ENCODE measurements around the gene EHD1. TPM values are rescaled to one million over a fixed set of nuclear protein-coding genes. Genes with fewer than 3 reads are reported as not detected.
A peak's percentile ranks its signal among the peaks of the same experiment; 100 is the strongest.

EHD1 gene
- total and polyA plus RNA-seq, 5 donors = 20.8 to 35.3 (median 28.0) TPM

DNA sequence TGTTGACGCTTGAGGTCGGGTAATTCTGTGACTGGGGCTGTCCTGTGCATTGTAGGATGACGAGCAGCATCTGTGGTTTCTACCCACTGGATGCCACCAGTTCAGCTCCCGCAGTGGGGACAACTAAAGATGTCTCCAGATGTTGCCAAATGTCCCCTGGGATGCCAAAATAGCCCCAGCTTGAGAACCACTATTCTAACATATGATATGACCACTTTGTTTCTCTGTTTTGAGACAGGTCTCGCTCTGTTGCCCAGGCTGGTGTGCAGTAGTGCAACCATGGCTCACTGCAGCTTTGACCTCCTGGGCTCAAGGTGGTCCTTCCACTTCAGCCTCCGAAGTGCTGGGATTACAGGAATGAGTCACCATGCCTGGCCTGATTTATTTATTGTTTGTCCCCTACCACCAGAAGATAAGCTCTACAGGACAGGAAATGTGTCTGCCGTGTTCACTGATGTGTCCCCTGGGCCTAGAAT, 63.7 kb downstream of the EHD1 start:
- Histone ChIP-seq H3K27ac (ENCODE audit: low read length) (no peak overlapping the region), H3K27me3 (ENCODE audit: control insufficient read depth, insufficient read depth) (no peaks in the 10 kb centered on the region), H3K4me3 (ENCODE audit: low read length) (no peak overlapping the region), H3K4me1 (ENCODE audit: control insufficient read depth, insufficient read depth, low read length) (peaks cover under 1% of the 10 kb centered on the region), H3K9me3 (ENCODE audit: control insufficient read depth, low read length) (no peaks in the 10 kb centered on the region)
- DNase-seq = no peak
- intact Hi-C loops (cut with DNase I) = loop anchor here in 1 of 4 donors (10.0 kb wide), 1 partner anchor 320 kb away; the partner anchor contains the start of gene SYVN1
- ATAC-seq = no peak
- WGBS = 60% methylated on average over 7 of the region's 7 CpGs

DNA sequence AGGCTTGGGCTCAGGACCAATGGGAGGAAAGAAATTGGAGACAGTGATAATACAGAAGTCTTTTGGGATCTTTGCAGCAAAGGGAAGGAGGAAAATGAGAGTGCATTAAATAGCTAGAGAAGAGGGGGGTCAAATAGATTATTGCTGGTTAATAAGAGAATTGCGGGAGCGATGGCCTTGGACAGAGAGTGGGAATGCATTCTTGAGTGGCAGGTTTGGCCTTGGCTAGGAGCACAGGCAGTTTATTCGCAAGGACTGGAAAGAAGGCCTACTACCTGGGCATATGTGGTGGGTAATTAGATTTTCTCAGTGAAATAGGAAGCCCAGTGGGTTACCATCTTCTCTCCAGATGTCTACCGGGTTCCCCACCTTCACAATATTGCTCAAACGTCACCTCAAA, 64.6 kb downstream of the EHD1 start:
- 83% methylated on average over 5 of the region's 5 CpGs for WGBS
- intact Hi-C loops (cut with DNase I) = loop anchor here in 1 of 4 donors (10.0 kb wide), 1 partner anchor 321 kb away; the partner anchor contains the start of gene SYVN1

DNA sequence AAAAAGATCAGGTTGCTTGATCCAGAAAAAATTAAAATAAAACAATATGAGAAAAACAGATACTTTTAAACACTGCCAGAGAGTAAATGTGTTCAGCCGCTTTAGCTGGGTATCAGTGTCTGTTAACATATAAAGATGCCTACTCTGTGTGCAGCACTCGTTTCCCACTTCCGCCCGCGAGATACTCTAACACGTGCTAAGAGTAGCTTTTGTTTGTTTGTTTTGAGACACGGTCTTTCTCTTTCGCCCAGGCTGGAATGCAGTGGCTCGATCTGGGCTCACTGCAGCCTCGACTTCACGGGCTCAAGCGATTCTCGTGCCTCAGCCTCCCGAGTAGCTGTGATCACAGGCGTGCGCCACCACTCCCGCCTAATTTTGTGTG, 67.5 kb downstream of the EHD1 start:
- no peaks in the 10 kb centered on the region for H3K9me3 ChIP-seq (ENCODE audit: control insufficient read depth, low read length)
- intact Hi-C loops (cut with DNase I) = loop anchor here in 1 of 4 donors (10.0 kb wide), 1 partner anchor 324 kb away; the partner anchor contains the start of gene SYVN1
- H3K4me1 ChIP-seq (ENCODE audit: control insufficient read depth, insufficient read depth, low read length) = peaks cover 4% of the 10 kb centered on the region
- peak in 2 of 3 donors; percentile 60 to 65 for DNase-seq
- WGBS = 50% methylated on average over 17 of the region's 17 CpGs
- peak in 1 of 2 donors; percentile 7 for ATAC-seq
- no peaks in the 10 kb centered on the region for H3K27me3 ChIP-seq (ENCODE audit: control insufficient read depth, insufficient read depth)
- H3K4me3 ChIP-seq (ENCODE audit: low read length) = peak overlapping the region; percentile 96
- peak overlapping the region; percentile 23 for H3K27ac ChIP-seq (ENCODE audit: low read length)

More for the DNA sequence above, 64.6 kb downstream of the EHD1 start:
- Histone ChIP-seq H3K27ac (ENCODE audit: low read length) (no peak overlapping the region), H3K4me3 (ENCODE audit: low read length) (no peak overlapping the region), H3K27me3 (ENCODE audit: control insufficient read depth, insufficient read depth) (no peaks in the 10 kb centered on the region), H3K9me3 (ENCODE audit: control insufficient read depth, low read length) (no peaks in the 10 kb centered on the region), H3K4me1 (ENCODE audit: control insufficient read depth, insufficient read depth, low read length) (peaks cover 4% of the 10 kb centered on the region)
- DNase-seq (no peak), ATAC-seq (no peak)

DNA sequence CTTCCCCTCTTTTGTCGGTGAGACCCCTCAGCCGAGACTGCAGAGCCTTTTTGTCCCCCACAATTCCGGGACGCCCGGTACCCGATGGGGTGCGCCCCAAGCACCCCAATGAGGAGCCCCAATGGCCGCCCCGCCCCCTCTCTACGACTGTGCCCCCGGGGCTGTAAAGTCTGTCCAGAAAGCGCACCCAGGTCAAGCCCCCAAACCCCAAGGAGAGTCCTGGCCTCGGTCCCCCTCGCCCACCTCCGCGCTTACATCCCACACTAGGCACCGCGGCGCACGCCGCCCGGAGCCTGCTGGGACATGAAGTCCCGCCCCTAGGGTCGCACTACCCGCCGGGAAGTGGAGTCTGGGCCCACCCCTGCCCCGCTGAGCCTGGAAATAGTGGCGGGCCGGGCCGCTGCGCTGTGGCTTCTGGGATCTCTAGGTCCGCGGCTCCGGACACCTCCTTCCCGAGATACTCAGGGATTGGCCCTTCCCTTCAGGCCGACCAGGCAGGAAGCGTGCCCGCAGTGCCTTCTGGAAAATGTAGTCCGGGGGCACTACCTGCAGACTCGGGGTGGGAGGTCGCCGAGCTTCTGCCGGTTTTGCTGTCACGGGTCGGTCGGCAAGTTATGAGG, 68.0 kb downstream of the EHD1 start, which contains the start of gene MEN1:
Gene MEN1, minus strand, starts transcription at position 281 of the 620 bp plus-strand sequence. CDS start 442 bp downstream, outside the sequence.
- no peaks in the 10 kb centered on the region for H3K27me3 ChIP-seq (ENCODE audit: control insufficient read depth, insufficient read depth)
- H3K9me3 ChIP-seq (ENCODE audit: control insufficient read depth, low read length) = no peaks in the 10 kb centered on the region
- peak within 1 kb of the TSS; percentile 43 for H3K27ac ChIP-seq (ENCODE audit: low read length)
- intact Hi-C loops (cut with DNase I) = loop anchor here in 1 of 4 donors (10.0 kb wide), 1 partner anchor 324 kb away; the partner anchor contains the start of gene SYVN1
- WGBS = under 1% methylated on average over 46 of the region's 46 CpGs
- peaks cover 4% of the 10 kb centered on the region for H3K4me1 ChIP-seq (ENCODE audit: control insufficient read depth, insufficient read depth, low read length)
- peak; percentile 99 for ATAC-seq
- peak within 1 kb of the TSS; percentile 96 for H3K4me3 ChIP-seq (ENCODE audit: low read length)
- peak; percentile 97 to 99 (median 98) for DNase-seq

DNA sequence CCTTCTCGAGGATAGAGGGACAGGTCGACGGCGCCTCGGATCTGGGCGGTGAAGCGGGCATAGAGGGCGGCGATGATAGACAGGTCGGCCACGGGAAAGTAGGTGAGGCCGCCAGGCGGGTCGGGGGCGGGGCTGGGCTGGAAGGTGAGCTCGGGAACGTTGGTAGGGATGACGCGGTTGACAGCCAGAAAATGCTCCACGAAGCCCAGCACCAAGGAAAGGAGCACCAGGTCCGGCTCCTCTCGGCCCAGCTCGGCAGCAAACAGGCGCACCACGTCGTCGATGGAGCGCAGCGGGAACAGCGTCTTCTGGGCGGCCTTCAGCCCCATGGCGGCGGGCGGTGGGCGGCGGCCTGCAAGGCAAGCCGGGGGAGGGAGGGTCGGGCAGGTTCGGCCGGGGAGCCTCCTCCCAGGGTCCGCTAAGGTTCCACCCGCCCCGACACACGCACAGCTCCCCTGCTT, 68.6 kb downstream of the EHD1 start:
- H3K27ac ChIP-seq (ENCODE audit: low read length) = no peak overlapping the region
- DNase-seq (peak in 2 of 3 donors; percentile 53 to 61), ATAC-seq (peak; percentile 8 to 34)
- 3% methylated on average over 44 of the region's 44 CpGs for WGBS
- H3K27me3 ChIP-seq (ENCODE audit: control insufficient read depth, insufficient read depth) = no peaks in the 10 kb centered on the region
- peak overlapping the region; percentile 96 for H3K4me3 ChIP-seq (ENCODE audit: low read length)
- peaks cover 4% of the 10 kb centered on the region for H3K4me1 ChIP-seq (ENCODE audit: control insufficient read depth, insufficient read depth, low read length)
- H3K9me3 ChIP-seq (ENCODE audit: control insufficient read depth, low read length) = no peaks in the 10 kb centered on the region
- intact Hi-C loops (cut with DNase I) = loop anchor here in 1 of 4 donors (10.0 kb wide), 1 partner anchor 325 kb away; the partner anchor contains the start of gene SYVN1

DNA sequence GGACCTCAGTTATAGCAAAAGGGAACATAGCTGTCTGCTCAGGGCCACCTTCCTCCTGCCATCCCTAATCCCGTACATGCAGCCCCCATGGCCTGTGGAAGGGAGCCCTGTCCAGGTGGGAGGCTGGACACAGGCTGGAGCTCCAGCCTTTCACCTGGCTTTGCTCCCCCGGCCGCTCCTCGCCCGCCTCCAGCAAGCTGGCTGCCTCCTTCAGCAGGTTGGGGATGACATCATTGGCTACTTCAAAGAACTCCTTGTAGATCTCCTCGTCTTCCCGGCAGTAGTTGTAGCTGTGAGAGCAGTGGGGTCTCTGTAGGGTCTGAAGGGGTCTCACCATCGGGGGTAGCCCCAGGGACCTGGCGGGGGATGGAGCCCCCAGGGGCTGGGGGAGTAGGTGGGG, 72.9 kb downstream of the EHD1 start:
- no peak overlapping the region for H3K4me3 ChIP-seq (ENCODE audit: low read length)
- ATAC-seq (no peak), DNase-seq (peak in 2 of 3 donors; percentile 37 to 41)
- H3K27me3 ChIP-seq (ENCODE audit: control insufficient read depth, insufficient read depth) = no peaks in the 10 kb centered on the region
- intact Hi-C loops (cut with DNase I) = no loop called here
- no peak overlapping the region for H3K27ac ChIP-seq (ENCODE audit: low read length)
- no peaks in the 10 kb centered on the region for H3K9me3 ChIP-seq (ENCODE audit: control insufficient read depth, low read length)
- 93% methylated on average over 9 of the region's 9 CpGs for WGBS
- peaks cover 7% of the 10 kb centered on the region for H3K4me1 ChIP-seq (ENCODE audit: control insufficient read depth, insufficient read depth, low read length)

DNA sequence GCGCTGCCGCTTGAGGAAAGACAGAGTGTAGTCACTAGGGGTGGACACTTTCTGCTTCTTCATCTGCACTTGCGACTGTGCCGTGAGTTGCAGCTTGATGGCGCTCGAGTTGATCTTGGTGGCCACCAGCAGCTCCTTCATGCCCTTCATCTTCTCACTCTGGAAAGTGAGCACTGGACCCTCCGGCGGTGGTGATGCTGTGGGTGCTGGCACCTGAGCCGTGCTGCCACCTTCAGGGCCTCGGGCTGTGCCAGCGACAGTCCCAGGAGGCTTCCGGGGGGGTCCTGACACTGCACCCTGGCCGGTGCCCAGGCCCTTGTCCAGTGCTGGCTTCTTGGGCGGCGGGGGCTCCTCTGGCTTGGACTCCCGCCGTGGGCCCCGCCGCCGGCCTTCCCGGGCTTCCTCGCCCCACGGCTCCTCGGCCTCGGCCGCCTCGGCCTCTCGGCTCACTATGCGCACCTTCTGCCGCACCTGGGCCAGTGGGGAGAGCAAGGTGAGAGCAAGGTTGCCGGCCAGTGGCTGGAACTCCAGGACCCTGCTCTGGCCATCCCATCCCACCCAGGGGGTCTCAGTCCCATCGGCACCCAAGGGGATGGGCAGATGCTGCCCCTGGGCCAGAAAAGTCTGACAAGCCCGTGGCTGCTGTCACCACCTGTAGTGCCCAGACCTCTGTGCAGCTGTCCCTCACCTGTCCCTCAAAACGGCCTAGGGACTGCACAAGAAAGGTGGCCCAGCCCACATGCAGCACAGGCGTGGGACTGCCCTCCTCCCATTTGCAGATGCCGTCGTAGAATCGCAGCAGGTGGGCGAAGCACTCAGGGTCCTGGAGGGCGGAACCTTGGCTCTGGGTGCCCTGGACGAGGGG, 73.8 kb downstream of the EHD1 start:
- DNase-seq (peak in 2 of 3 donors; percentile 64 to 69), ATAC-seq (no peak)
- peaks cover 5% of the 10 kb centered on the region for H3K4me1 ChIP-seq (ENCODE audit: control insufficient read depth, insufficient read depth, low read length)
- no peaks in the 10 kb centered on the region for H3K27me3 ChIP-seq (ENCODE audit: control insufficient read depth, insufficient read depth)
- WGBS = 90% methylated on average over 41 of the region's 41 CpGs
- intact Hi-C loops (cut with DNase I) = no loop called here
- H3K9me3 ChIP-seq (ENCODE audit: control insufficient read depth, low read length) = no peaks in the 10 kb centered on the region
- no peak overlapping the region for H3K4me3 ChIP-seq (ENCODE audit: low read length)
- H3K27ac ChIP-seq (ENCODE audit: low read length) = no peak overlapping the region

DNA sequence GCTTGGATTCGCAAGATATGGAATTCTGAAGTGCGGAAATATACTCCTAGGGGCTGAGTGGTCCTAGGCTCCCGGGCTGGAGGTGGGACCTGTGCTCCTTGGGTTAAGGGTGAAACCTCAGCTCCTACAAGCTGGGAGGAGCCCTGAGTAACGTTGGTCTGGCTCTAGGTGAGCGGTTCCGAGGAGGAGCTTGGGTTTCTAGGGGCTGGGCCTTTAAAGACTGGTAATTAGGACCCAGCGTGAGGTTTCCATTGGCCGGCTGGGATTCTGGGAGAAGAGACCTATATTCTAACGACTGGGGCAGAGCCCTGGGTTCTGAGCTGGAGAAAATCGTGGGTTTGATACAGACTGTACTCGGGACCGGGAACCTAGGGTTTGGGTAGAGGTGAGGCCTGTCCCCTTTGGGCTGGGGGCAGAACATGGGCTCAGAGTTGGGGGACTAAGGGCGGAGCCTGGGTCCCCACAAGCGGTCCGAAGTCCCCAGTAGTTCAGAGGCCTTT, 74.5 kb downstream of the EHD1 start:
- ATAC-seq (peak in 1 of 2 donors; percentile 22), DNase-seq (no peak)
- Histone ChIP-seq H3K27me3 (ENCODE audit: control insufficient read depth, insufficient read depth) (no peaks in the 10 kb centered on the region), H3K9me3 (ENCODE audit: control insufficient read depth, low read length) (no peaks in the 10 kb centered on the region), H3K4me1 (ENCODE audit: control insufficient read depth, insufficient read depth, low read length) (peaks cover 3% of the 10 kb centered on the region), H3K4me3 (ENCODE audit: low read length) (peak overlapping the region; percentile 73), H3K27ac (ENCODE audit: low read length) (peak overlapping the region; percentile 94)
- intact Hi-C loops (cut with DNase I) = no loop called here
- WGBS = 37% methylated on average over 15 of the region's 15 CpGs

DNA sequence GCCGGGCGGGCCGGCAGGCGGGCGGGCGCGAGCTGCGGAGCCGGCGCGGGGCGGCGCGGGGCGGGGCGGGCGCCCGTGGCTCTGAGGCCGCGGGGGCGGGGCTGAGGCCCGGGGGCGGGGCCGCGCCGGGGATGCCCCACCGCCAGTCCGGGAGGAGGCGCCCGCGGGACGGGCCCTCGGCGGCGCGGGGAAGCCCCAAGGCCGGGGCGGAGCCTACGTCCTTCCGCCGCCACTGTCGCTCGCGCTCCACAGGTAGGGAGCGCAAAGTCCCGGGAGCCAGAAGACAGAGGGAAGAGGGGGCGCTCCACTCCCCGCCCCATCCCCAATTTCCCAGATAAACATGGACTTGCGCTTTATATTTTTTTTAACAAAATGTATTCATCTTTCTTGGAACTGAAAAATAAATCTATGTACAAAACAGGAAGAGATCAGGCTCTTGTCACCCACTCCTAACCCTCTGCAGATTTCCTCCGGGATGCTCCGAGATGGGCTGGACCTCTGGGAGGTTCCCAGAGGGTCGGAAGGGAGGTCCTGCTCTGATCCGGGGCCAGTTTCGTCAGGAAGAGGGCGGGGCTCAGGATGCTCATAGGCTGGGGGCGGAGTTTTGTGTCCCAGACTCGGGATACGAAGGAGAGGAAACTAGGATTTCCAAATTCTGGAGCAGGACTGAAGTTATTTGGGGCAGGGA, 75.1 kb downstream of the EHD1 start, which contains the start of gene MAP4K2:
Gene MAP4K2, minus strand, starts transcription at position 57 of the 688 bp plus-strand sequence. CDS start 65 bp downstream, outside the sequence.
- under 1% methylated on average over 58 of the region's 58 CpGs for WGBS
- intact Hi-C loops (cut with DNase I) = no loop called here
- Histone ChIP-seq H3K9me3 (ENCODE audit: control insufficient read depth, low read length) (no peaks in the 10 kb centered on the region), H3K4me3 (ENCODE audit: low read length) (peak within 1 kb of the TSS; percentile 73), H3K27ac (ENCODE audit: low read length) (peak within 1 kb of the TSS; percentile 94), H3K27me3 (ENCODE audit: control insufficient read depth, insufficient read depth) (no peaks in the 10 kb centered on the region), H3K4me1 (ENCODE audit: control insufficient read depth, insufficient read depth, low read length) (peaks cover 3% of the 10 kb centered on the region)
- DNase-seq (peak; percentile 93 to 97 (median 95)), ATAC-seq (peak; percentile 82 to 89)
